T-helper 17 cell (primary cell): Measurements from ENCODE around the gene ABCG8. TPM values are rescaled to one million over a fixed set of nuclear protein-coding genes. Genes with fewer than 3 reads are reported as not detected.

Experiments used
- ATAC-seq: fragments of 150-1000 bp; cut with Tn5 transposase; 2 replicates; pipeline ENCODE4 v1.10.0; 2021; ENCODE audit warnings: mild to moderate bottlenecking, moderate library complexity
- DNase-seq, 3 donors: peaks; one replicate each; pipeline versions ENCODE4 v3.0.0 to v3.0.0-alpha.2; 2020 to 2021
- H3K9me3 ChIP-seq: one replicate; pipeline ENCODE4 v1.7.0; 2013; ENCODE audit warnings: low read length, mild to moderate bottlenecking; ENCODE audit not compliant: control insufficient read depth, poor library complexity, severe bottlenecking
- H3K27ac Mint-ChIP-seq: one replicate; pipeline ENCODE4 v1.8.0; 2022; ENCODE audit warnings: mild to moderate bottlenecking, moderate library complexity, mixed read lengths
- H3K27me3 Mint-ChIP-seq: one replicate; pipeline ENCODE4 v1.8.0; 2022; ENCODE audit warnings: mixed read lengths
- H3K36me3 Mint-ChIP-seq: one replicate; pipeline ENCODE4 v1.8.0; 2022; ENCODE audit warnings: low read depth, mixed read lengths
- H3K4me1 Mint-ChIP-seq: one replicate; pipeline ENCODE4 v1.8.0; 2022; ENCODE audit warnings: mild to moderate bottlenecking, mixed read lengths
- H3K4me3 Mint-ChIP-seq: one replicate; pipeline ENCODE4 v1.8.0; 2022; ENCODE audit warnings: mild to moderate bottlenecking, moderate library complexity, mixed read lengths
- total RNA-seq, 4 donors: library from RNA in 2 of 4; stranded (reverse) in 2 of 4; gene quantifications; one replicate each; pipeline ENCODE4 v1.2.3 and lab custom pipeline; 2022 to 2026

ABCG8 gene
- total RNA-seq (not detected), total RNA-seq (lab: John Stamatoyannopoulos, UW) (0 reads per million in 2 donors)

GRCh38 chr2:43838560-43839267 lies at the start of gene ABCG8, which contains the start of gene ABCG5:
TSS of gene ABCG8 (plus strand) at chr2:43838971. CDS start at chr2:43839054, 83 bp downstream.
TSS of gene ABCG5 (minus strand) at chr2:43838839. CDS start at chr2:43838679, 160 bp downstream.
- H3K9me3 ChIP-seq = no peaks in the 10 kb centered on the region
- Mint-ChIP-seq H3K36me3 (no peaks in the 10 kb centered on the region), H3K4me3 (no peak within 1 kb of the TSS), H3K4me1 (no peaks in the 10 kb centered on the region), H3K27ac (no peak within 1 kb of the TSS), H3K27me3 (peaks cover 21% of the 10 kb centered on the region)
- ATAC-seq (no peak), DNase-seq (no peak)

- Mint-ChIP-seq H3K27me3 (no peaks in the 10 kb centered on the region), H3K4me1 (no peaks in the 10 kb centered on the region), H3K36me3 (no peaks in the 10 kb centered on the region), H3K4me3 (no peak overlapping the region), H3K27ac (no peak overlapping the region)
- H3K9me3 ChIP-seq = no peaks in the 10 kb centered on the region
- ATAC-seq (no peak), DNase-seq (no peak)
Observed at GRCh38 chr2:43790147-43790546, 48.6 kb upstream of the ABCG8 start.

GRCh38 chr2:43791035-43791765 lies 47.6 kb upstream of the ABCG8 start:
- no peak for ATAC-seq
- H3K9me3 ChIP-seq = no peaks in the 10 kb centered on the region
- DNase-seq = no peak
- Mint-ChIP-seq H3K36me3 (no peaks in the 10 kb centered on the region), H3K27ac (no peak overlapping the region), H3K4me3 (no peak overlapping the region), H3K27me3 (no peaks in the 10 kb centered on the region), H3K4me1 (no peaks in the 10 kb centered on the region)

DNA sequence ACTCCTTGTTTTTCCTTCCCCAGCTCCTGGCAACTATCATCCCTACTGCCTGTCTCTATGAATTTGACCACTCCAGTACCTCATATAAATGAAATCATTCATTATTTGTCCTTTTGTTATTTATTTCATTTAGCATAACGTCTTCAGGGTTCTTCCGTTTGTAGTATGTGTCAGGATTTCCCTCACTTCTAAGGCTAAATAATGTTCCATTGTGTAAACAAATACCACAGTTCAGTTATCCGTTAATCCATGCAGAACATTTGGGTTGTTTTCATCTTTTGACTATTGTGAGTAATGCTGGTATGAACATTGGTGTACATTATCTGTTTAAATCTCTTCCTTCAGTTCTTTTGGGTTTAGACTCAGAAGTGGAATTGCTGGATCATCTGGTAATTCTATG lies 46.1 kb upstream of the ABCG8 start:
- DNase-seq (no peak), ATAC-seq (no peak)
- H3K9me3 ChIP-seq = no peaks in the 10 kb centered on the region
- Mint-ChIP-seq H3K4me3 (no peak overlapping the region), H3K27me3 (no peaks in the 10 kb centered on the region), H3K27ac (no peak overlapping the region), H3K4me1 (no peaks in the 10 kb centered on the region), H3K36me3 (no peaks in the 10 kb centered on the region)

DNA sequence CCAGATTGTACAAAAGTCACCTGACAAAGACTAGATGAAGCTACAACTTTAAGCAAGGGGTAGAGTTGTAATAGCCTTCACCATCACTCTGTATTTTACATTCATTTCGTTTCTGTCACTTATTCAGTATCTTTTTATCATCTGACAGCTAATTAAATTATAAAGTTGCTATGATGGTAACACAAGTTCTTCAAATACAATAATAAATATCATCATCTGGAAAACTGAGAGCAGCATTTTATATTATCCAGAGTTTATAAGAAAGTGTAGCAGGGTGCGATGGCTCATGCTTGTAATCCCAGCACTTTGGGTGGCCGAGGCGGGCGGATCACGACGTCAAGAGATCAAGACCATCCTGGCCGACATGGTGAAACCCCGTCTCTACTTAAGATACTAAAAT lies 43.8 kb upstream of the ABCG8 start:
- no peak for ATAC-seq

DNA sequence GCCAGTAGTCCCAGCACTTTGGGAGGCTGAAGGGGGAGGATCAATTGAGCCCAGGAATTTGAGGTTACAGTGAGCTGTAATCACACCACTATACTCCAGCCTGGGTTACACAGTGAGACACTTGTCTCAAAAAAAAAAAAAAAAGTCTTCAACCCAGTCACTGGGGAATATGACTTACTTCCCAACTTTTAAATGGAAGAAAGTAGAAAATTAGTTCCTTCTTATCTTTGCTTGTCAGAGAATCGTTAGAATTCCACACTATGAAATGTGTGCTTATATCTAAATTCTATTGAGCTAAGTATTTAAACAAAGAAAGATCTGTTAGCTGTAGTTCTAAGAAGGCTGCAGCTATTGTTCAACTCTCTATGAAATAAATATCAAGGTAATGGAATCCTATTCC lies 42.6 kb upstream of the ABCG8 start:
- Mint-ChIP-seq H3K4me3 (no peak overlapping the region), H3K36me3 (peaks cover 1% of the 10 kb centered on the region), H3K4me1 (peaks cover 2% of the 10 kb centered on the region), H3K27ac (no peak overlapping the region), H3K27me3 (no peaks in the 10 kb centered on the region)
- ATAC-seq (no peak), DNase-seq (no peak)
- H3K9me3 ChIP-seq = no peaks in the 10 kb centered on the region

More for the DNA sequence above, 43.8 kb upstream of the ABCG8 start:
- Mint-ChIP-seq H3K4me1 (peaks cover 2% of the 10 kb centered on the region), H3K4me3 (no peak overlapping the region), H3K36me3 (no peaks in the 10 kb centered on the region), H3K27ac (no peak overlapping the region), H3K27me3 (no peaks in the 10 kb centered on the region)
- H3K9me3 ChIP-seq = no peaks in the 10 kb centered on the region
- DNase-seq = no peak

- peaks cover 2% of the 10 kb centered on the region for H3K36me3 Mint-ChIP-seq
- no peak for ATAC-seq
- no peaks in the 10 kb centered on the region for H3K9me3 ChIP-seq
- no peaks in the 10 kb centered on the region for H3K27me3 Mint-ChIP-seq
- peaks cover 2% of the 10 kb centered on the region for H3K4me1 Mint-ChIP-seq
- H3K27ac Mint-ChIP-seq = no peak overlapping the region
- H3K4me3 Mint-ChIP-seq = no peak overlapping the region
- DNase-seq = no peak
Observed at GRCh38 chr2:43798300-43798699, 40.5 kb upstream of the ABCG8 start.

DNA sequence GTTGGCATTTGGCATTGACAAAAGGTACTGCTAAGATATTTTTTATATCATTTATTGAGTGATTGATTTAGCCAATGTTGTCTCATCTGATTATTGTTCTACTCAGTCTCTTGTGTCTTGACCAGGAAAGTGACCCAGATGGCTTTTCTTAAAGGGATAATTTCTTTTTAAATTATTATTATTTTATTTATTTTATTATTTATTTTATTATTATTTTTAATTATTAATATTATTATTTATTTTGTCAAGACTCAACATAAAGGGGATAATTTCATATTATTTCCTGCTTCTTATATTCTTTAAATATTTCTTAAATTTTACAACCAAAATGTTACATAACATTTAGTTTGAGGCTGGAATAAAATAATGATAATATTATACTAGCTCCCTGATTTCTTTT lies 37.9 kb upstream of the ABCG8 start:
- H3K27me3 Mint-ChIP-seq = no peaks in the 10 kb centered on the region
- H3K4me1 Mint-ChIP-seq = peaks cover 2% of the 10 kb centered on the region
- peaks cover 4% of the 10 kb centered on the region for H3K36me3 Mint-ChIP-seq
- peak overlapping the region; percentile 45 for H3K27ac Mint-ChIP-seq
- ATAC-seq = no peak
- no peak overlapping the region for H3K4me3 Mint-ChIP-seq
- no peaks in the 10 kb centered on the region for H3K9me3 ChIP-seq
- no peak for DNase-seq

DNA sequence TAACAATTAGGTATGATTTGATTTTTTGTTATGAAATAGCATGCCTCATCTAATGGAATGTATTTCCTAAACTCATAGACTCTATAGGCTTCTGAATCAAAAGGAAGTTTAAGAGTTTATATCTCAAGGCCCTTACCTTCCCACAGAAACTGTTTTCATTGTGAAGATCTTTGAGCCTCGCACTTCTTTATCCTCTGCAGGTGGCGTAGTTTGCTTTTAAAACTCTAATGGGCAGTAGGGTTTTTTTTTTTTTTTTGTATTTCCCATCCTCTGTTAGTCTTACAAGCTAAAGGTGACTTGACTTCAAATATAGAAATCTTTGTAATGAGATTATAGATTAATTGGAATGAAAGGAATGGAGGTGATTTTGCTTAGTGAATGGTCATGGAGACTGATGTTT lies 36.6 kb upstream of the ABCG8 start:
- no peak for DNase-seq
- Mint-ChIP-seq H3K4me3 (no peak overlapping the region), H3K27me3 (no peaks in the 10 kb centered on the region), H3K36me3 (peaks cover 4% of the 10 kb centered on the region), H3K4me1 (peaks cover 2% of the 10 kb centered on the region), H3K27ac (no peak overlapping the region)
- no peak for ATAC-seq
- no peaks in the 10 kb centered on the region for H3K9me3 ChIP-seq

GRCh38 chr2:43803113-43803512 lies 35.7 kb upstream of the ABCG8 start:
- Mint-ChIP-seq H3K36me3 (peaks cover 4% of the 10 kb centered on the region), H3K27ac (no peak overlapping the region), H3K27me3 (no peaks in the 10 kb centered on the region), H3K4me1 (peaks cover 2% of the 10 kb centered on the region), H3K4me3 (no peak overlapping the region)
- ATAC-seq (no peak), DNase-seq (no peak)
- no peaks in the 10 kb centered on the region for H3K9me3 ChIP-seq

- no peaks in the 10 kb centered on the region for H3K27me3 Mint-ChIP-seq
- H3K9me3 ChIP-seq = no peaks in the 10 kb centered on the region
- no peaks in the 10 kb centered on the region for H3K4me1 Mint-ChIP-seq
- peaks cover 2% of the 10 kb centered on the region for H3K36me3 Mint-ChIP-seq
- H3K4me3 Mint-ChIP-seq = no peak overlapping the region
- ATAC-seq (no peak), DNase-seq (no peak)
- no peak overlapping the region for H3K27ac Mint-ChIP-seq
Observed at GRCh38 chr2:43806719-43807031, 32.1 kb upstream of the ABCG8 start.

DNA sequence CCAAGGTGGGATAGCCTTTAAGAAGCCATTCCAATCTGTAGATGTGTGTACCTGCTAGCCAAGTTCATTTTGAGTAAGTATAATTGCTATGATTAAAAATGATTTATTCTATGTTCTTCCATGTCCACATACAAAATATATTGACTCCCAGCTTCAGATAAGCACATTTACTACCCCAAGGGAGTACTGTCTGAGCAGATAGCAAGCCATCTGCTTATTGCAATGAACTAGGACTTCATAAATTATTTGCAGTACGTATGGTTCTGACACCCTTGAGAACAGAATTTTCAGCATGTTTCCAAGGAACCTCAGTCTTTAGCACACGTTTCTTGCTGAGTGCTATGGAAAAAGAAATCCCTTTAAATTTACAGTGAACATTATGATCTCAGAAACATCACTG lies 28.3 kb upstream of the ABCG8 start:
- no peaks in the 10 kb centered on the region for H3K4me1 Mint-ChIP-seq
- H3K27me3 Mint-ChIP-seq = no peaks in the 10 kb centered on the region

DNA sequence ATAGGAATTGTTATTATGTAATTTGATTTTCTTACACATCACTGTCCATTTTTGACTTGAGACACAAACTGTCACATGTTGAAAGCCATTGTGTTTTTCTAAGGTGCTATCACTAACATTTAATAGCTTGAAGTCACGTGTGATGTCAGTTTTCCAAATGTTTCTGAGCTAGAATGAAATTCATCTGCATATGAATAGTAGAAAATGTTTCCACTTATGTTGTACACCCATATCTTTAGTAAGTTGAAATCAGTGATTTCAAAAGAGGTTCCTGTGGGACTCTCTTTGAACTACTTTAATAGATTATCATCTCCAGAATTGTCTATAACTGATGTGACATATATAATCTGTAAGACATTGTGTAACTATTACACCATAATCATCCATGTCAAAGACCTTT lies 27.9 kb upstream of the ABCG8 start:
- Mint-ChIP-seq H3K36me3 (no peaks in the 10 kb centered on the region), H3K27me3 (no peaks in the 10 kb centered on the region), H3K4me3 (no peak overlapping the region), H3K4me1 (no peaks in the 10 kb centered on the region), H3K27ac (no peak overlapping the region)
- no peaks in the 10 kb centered on the region for H3K9me3 ChIP-seq
- ATAC-seq (no peak), DNase-seq (no peak)

More for the DNA sequence above, 28.3 kb upstream of the ABCG8 start:
- Mint-ChIP-seq H3K27ac (no peak overlapping the region), H3K4me3 (no peak overlapping the region), H3K36me3 (no peaks in the 10 kb centered on the region)
- ATAC-seq (no peak), DNase-seq (no peak)
- H3K9me3 ChIP-seq = no peaks in the 10 kb centered on the region

GRCh38 chr2:43812006-43812405 lies 26.8 kb upstream of the ABCG8 start:
- H3K27ac Mint-ChIP-seq = no peak overlapping the region
- H3K9me3 ChIP-seq = no peaks in the 10 kb centered on the region
- H3K36me3 Mint-ChIP-seq = no peaks in the 10 kb centered on the region
- ATAC-seq (no peak), DNase-seq (no peak)
- H3K27me3 Mint-ChIP-seq = no peaks in the 10 kb centered on the region
- no peaks in the 10 kb centered on the region for H3K4me1 Mint-ChIP-seq
- no peak overlapping the region for H3K4me3 Mint-ChIP-seq
